Measurements from ENCODE around the gene SORBS2.

SORBS2 gene

DNA sequence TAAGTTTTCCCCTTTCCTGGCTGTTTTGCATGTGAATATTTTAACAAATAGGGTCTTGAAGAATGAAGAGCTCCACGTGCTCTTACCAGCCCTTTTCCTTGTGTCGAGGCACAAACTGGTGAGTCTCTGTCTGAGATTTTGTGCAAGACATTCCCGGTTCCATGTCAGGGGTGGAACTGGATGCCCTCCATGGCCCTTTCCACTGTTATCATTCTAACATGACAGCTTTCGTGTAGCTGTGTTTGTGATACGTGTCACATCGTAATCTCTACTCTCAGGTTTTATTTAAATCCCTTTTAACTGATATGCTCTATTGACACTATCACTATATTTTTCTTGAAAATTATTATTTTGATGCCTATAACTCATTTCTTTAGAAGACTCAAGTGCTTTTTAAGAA lies 130.4 kb downstream of the SORBS2 start:
- DNase-seq (ENCODE audit: low read depth in 3 of 3): no peak

- DNase-seq (ENCODE audit: low read depth in 3 of 3): no peak
Measured at GRCh38 chr4:185680617-185681016, 131.4 kb downstream of the SORBS2 start.

GRCh38 chr4:185679523-185679922 lies 132.5 kb downstream of the SORBS2 start:
- DNase-seq (ENCODE audit: low read depth in 3 of 3): no peak

GRCh38 chr4:185677637-185678314 lies 134.2 kb downstream of the SORBS2 start:
- DNase-seq (ENCODE audit: low read depth in 3 of 3): no peak

GRCh38 chr4:185672618-185673017 lies 139.4 kb downstream of the SORBS2 start:
- no peak for DNase-seq (ENCODE audit: low read depth in 3 of 3)

DNA sequence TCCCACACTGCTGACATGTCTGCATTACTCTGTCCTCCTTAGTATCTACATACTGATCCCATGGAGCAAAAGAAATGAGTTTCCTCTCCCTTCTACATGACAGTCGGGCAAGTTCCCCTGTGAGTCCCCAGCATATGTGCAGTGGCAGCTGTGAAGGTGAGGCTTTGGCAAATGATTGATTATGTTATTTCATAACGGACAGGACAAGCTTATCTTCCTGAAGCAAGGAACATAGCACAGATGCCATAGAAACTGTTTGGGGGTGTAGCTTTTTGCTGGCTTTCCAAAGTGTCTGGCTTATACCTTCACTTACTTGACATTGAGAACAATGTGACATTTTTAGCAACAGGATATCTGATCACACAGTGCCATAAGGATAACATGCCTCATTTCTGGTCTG lies 139.8 kb downstream of the SORBS2 start:
- no peak for DNase-seq (ENCODE audit: low read depth in 3 of 3)

DNA sequence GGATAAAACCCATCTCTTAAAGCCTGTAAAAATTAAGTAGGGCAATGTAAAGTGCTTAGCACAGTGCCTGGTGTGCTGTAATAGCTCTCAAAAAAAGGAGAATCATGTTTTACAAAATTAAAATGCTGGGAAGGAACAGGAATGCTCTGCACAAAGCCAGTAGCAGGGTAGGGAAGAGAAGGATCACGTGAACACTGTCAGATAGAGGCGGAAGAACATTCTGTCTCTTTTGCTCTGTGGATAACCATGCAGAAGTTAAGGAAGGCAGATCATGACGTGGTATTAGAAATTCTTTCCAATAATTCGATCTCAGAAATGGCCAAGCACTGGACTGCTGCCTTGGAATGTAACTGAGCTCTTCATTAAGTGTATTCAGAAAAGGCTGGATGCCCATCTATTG lies 140.5 kb downstream of the SORBS2 start:
- DNase-seq (ENCODE audit: low read depth in 3 of 3): no peak

GRCh38 chr4:185671066-185671465 lies 140.9 kb downstream of the SORBS2 start:
- DNase-seq (ENCODE audit: low read depth in 3 of 3): no peak

- DNase-seq (ENCODE audit: low read depth in 3 of 3): no peak
Measured at GRCh38 chr4:185669288-185669687, 142.7 kb downstream of the SORBS2 start.

GRCh38 chr4:185666156-185666555 lies 145.8 kb downstream of the SORBS2 start:
- DNase-seq (ENCODE audit: low read depth in 3 of 3): no peak

DNA sequence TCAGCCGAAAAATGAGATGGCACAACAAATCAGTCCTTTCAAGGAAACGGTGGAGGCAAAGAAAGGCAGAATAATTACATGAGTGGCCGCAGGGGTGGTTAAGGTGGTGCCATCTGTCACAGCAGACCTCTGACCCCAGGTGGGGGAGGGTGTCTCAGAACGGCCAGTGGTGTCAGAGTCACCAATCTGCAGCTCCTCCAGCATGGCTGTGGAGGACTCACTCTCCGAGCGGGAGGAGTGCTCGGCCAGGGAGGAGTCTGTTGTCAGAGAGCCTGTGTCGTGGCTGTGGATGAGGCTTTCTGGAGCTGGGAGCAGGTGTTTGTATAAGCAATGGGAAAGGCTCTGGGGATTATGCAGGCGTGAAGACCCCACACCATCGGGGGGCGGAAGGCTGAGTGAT lies 146.3 kb downstream of the SORBS2 start:
- no peak for DNase-seq (ENCODE audit: low read depth in 3 of 3)

DNA sequence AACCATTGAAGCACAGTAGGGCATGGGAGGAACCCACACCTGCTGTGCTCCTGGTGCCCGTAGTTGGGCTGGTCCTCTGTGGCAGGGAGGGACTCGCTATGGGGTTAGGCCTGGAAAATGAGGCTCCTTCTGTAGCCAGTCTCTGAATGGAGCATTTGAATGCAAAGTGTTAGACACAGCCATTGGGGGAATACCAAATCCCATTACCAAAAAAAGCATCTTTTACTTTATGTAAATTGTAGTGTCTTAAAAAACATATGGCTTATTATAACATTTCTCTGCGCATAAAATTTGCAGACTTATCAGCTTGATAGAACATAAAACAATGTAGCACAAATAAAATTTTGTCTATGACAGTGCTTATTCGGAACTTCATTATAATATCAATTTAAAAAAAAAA lies 147.5 kb downstream of the SORBS2 start:
- DNase-seq (ENCODE audit: low read depth in 3 of 3): no peak

GRCh38 chr4:185662030-185662778 lies 149.8 kb downstream of the SORBS2 start:
- DNase-seq (ENCODE audit: low read depth in 3 of 3): no peak

DNA sequence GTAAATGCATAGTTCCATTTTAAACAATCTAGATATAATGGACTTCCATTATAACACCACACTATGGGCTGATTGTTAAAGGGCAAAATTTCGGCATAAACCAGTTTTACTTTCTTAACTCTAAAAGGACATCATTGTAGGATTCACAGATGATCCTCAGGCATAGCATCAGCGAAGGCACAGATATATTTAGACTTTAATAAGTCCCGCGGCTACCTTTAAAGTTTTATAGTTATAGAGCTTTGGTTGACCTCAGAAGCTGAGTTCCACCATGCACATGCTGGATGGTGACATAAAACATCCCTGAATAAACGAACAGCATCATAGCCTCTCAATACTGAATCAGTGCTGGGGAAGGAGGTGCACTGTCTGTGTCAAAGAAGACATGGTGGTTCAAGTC lies 151.7 kb downstream of the SORBS2 start:
- DNase-seq (ENCODE audit: low read depth in 3 of 3): no peak

DNA sequence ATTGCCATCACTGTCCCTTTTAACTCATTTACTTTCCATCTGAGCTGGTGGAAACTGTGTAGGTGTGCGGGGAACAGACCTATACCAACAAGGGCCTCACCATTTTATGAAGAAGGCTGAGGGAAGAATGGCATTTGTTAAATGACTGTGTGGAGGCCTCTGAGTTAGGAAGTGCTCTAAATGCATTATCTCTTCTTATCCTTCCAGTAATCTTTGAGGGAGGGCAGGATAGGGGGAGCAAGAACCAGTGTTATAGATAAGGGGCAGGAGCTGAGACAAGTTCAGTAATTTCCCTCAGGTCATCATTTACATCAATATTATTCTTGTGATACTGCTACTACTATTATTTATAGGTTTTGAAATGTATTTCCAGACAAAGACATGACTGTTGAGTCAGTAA lies 154.3 kb downstream of the SORBS2 start:
- no peak for DNase-seq (ENCODE audit: low read depth in 3 of 3)

- no peak for DNase-seq (ENCODE audit: low read depth in 3 of 3)
Measured at GRCh38 chr4:185657183-185657582, 154.8 kb downstream of the SORBS2 start.

GRCh38 chr4:185656467-185656931 lies 155.5 kb downstream of the SORBS2 start:
- DNase-seq (ENCODE audit: low read depth in 3 of 3): no peak

DNA sequence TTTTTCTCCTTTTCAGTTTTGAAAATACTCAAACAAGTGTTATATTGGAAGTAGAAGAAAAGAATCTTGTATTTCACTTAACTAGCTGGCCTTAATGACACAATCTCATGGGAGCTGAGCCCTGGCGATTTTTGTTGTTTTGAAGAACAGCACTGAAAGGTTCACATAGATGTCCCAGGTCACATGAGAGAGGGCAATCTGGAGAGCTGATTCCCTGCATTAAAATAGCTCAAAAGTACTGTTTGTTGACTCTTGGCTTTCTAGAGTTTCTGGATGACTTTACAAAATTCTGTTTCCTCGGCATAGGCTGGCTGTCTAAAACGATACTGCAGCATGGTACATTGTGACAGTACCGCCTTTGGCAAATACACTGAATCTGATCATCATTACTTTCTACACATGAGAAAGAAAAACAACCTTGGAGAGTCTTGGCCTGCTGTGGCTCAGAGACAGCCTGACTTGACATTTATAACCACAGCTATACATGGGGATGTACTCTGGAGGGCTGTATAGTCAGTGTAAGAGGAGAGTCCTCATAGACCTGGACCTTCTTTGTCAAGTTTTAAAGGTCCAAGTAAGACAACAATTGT lies 156.9 kb downstream of the SORBS2 start:
- no peak for DNase-seq (ENCODE audit: low read depth in 3 of 3)

DNA sequence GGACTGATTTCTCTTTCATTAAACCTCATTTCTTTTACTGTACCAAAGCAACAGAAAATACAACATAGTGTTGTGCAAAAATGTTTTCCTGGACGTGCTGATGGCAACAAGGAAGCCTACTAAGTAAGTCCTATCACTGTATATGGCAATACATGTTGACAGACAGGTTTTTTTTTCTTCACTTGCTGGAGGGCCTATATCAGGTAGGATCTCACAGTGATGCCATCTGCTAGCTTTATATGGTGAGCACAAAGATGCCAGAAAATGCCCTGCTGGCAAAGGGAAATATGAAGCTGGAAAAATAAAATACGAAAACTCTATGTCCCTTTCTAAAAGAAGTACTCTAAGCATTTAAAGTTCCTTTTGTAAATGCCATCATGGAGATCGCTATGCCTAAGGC lies 157.7 kb downstream of the SORBS2 start:
- DNase-seq (ENCODE audit: low read depth in 3 of 3): no peak

DNA sequence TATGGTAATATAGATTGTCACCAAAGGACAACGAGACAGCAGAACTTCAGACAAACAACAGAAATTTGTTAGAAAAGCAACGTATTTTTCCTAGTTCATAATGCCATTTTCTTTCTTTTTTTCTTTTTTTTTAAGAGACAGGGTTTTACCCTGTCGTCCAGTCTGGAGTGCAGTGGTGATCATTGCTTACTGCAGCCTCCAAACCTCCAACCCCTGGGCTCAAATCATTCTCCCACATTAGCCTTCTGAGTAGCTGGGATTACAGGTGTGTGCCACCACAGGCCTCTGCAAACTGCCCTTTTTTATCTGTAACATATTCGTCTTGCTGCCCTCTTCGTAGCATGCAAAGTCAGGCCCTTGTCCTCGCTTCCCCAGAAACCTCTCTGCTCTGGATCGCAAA lies 160.1 kb downstream of the SORBS2 start:
- DNase-seq (ENCODE audit: low read depth in 3 of 3): no peak

GRCh38 chr4:185651137-185651677 lies 160.8 kb downstream of the SORBS2 start:
- no peak for DNase-seq (ENCODE audit: low read depth in 3 of 3)

GRCh38 chr4:185648631-185649030 lies 163.4 kb downstream of the SORBS2 start:
- DNase-seq (ENCODE audit: low read depth in 3 of 3): no peak

DNA sequence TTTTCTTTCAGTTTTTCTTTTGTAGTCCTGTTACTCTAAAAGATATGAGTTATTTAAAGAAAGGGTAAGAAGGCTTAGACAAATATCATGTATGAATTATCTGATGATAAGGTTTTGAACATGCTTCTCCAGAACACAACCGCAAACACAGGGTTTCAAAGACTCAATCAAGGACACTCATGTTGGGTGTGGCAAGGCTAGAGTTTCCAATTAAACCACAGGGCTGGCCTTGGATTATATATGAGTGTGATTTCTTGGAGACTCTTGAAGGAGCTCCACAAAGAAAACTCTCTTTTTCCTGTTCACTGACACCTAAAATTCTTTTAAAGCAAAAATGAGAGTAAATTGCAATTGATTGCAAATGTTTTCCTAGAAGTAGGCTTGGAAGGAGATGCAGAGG lies 166.6 kb downstream of the SORBS2 start:
- DNase-seq (ENCODE audit: low read depth in 3 of 3): no peak

Data from stimulated activated CD4-positive, alpha-beta T cell treated with anti-CD3 and anti-CD28 coated beads, TNF-alpha, amount 100 ng/mL, for 48 hours (primary cell).